Suppressor macrophage treated with lipopolysaccharide for 1 hour (primary cell): ENCODE data around the gene PPP3R1.

Experiments used
- DNase-seq, 3 donors: peaks; one replicate each; pipeline ENCODE4 v3.0.0-alpha.2; 2020 to 2022

Gene PPP3R1

GRCh38 chr2:68252400-68253218 is at the start of gene PPP3R1:
Gene PPP3R1 (minus strand): TSS chr2:68252532. CDS start chr2:68252127, 405 bp downstream.
- peak; percentile 94 to 98 (median 97) for DNase-seq

- DNase-seq: no peak
These were observed 43.2 kb upstream of the PPP3R1 start for GRCh38 chr2:68295516-68295915.

GRCh38 chr2:68294913-68295312 is 42.6 kb upstream of the PPP3R1 start:
- DNase-seq: no peak

GRCh38 chr2:68294187-68294586 is 41.9 kb upstream of the PPP3R1 start:
- no peak for DNase-seq

GRCh38 chr2:68293755-68294154 is 41.4 kb upstream of the PPP3R1 start:
- DNase-seq: peak in 1 of 3 donors; percentile 24

- no peak for DNase-seq
These were observed 40.7 kb upstream of the PPP3R1 start for GRCh38 chr2:68293024-68293423.

GRCh38 chr2:68292108-68292710 is 39.9 kb upstream of the PPP3R1 start:
- peak; percentile 21 to 43 (median 37) for DNase-seq

- no peak for DNase-seq
These were observed 39.0 kb upstream of the PPP3R1 start for GRCh38 chr2:68291314-68291713.

- DNase-seq: peak in 1 of 3 donors; percentile 11
These were observed 38.6 kb upstream of the PPP3R1 start for GRCh38 chr2:68290901-68291300.

GRCh38 chr2:68287580-68288441 is 35.5 kb upstream of the PPP3R1 start:
- peak; percentile 81 to 93 (median 92) for DNase-seq

GRCh38 chr2:68284896-68285295 is 32.6 kb upstream of the PPP3R1 start:
- peak; percentile 40 to 56 (median 49) for DNase-seq

GRCh38 chr2:68283419-68283812 is 31.1 kb upstream of the PPP3R1 start:
- DNase-seq: no peak

- peak; percentile 29 to 51 (median 29) for DNase-seq
These were observed 30.6 kb upstream of the PPP3R1 start for GRCh38 chr2:68282811-68283418.

- peak in 2 of 3 donors; percentile 40 to 43 for DNase-seq
These were observed 28.5 kb upstream of the PPP3R1 start for GRCh38 chr2:68280796-68281195.

GRCh38 chr2:68280348-68280747 is 28.0 kb upstream of the PPP3R1 start:
- DNase-seq: no peak

GRCh38 chr2:68279691-68280090 is 27.4 kb upstream of the PPP3R1 start:
- no peak for DNase-seq

- DNase-seq: no peak
These were observed 25.8 kb upstream of the PPP3R1 start for GRCh38 chr2:68278169-68278568.

- DNase-seq: no peak
These were observed 21.7 kb upstream of the PPP3R1 start for GRCh38 chr2:68274022-68274421.

GRCh38 chr2:68272246-68272994 is 20.1 kb upstream of the PPP3R1 start:
- peak; percentile 46 to 76 (median 73) for DNase-seq

- no peak for DNase-seq
These were observed 14.3 kb upstream of the PPP3R1 start for GRCh38 chr2:68266655-68267054.

GRCh38 chr2:68263632-68264031 is 11.3 kb upstream of the PPP3R1 start:
- no peak for DNase-seq

- DNase-seq: no peak
These were observed 6.5 kb upstream of the PPP3R1 start for GRCh38 chr2:68258851-68259250.
